ENCODE measurements around the gene RPN1. TPM values are rescaled to one million over a fixed set of nuclear protein-coding genes. Genes with fewer than 3 reads are reported as not detected.

Gene RPN1
- total RNA-seq, 1 donor from 2014 or later, result 506 TPM

GRCh38 chr3:128619146-128619890, 31.3 kb downstream of the RPN1 start:
- no peaks in the 10 kb centered on the region for H3K27me3 ChIP-seq (ENCODE audit: control insufficient read depth, insufficient read depth, low read length)
- DNase-seq (ENCODE audit: low read depth), result peak; percentile 95
- H3K36me3 ChIP-seq (ENCODE audit: control insufficient read depth, insufficient read depth, low read length), result peaks cover 16% of the 10 kb centered on the region
- no peak for TF ChIP-seq CTCF (IDR thresholded peaks at IDR 0.05; ENCODE audit: insufficient read depth, low read length, severe bottlenecking)
- H3K4me3 ChIP-seq (ENCODE audit: low read depth, low read length), result no peak overlapping the region
- FAIRE-seq, result no peak

GRCh38 chr3:128618398-128618726, 32.3 kb downstream of the RPN1 start:
- H3K4me3 ChIP-seq (ENCODE audit: low read depth, low read length), result peak overlapping the region; percentile 66
- FAIRE-seq, result no peak
- no peak for DNase-seq (ENCODE audit: low read depth)
- no peaks in the 10 kb centered on the region for H3K27me3 ChIP-seq (ENCODE audit: control insufficient read depth, insufficient read depth, low read length)
- TF ChIP-seq CTCF (IDR thresholded peaks at IDR 0.05; ENCODE audit: insufficient read depth, low read length, severe bottlenecking), result no peak
- peaks cover 16% of the 10 kb centered on the region for H3K36me3 ChIP-seq (ENCODE audit: control insufficient read depth, insufficient read depth, low read length)

- Histone ChIP-seq H3K36me3 (ENCODE audit: control insufficient read depth, insufficient read depth, low read length) (peaks cover 16% of the 10 kb centered on the region), H3K27me3 (ENCODE audit: control insufficient read depth, insufficient read depth, low read length) (no peaks in the 10 kb centered on the region), H3K4me3 (ENCODE audit: low read depth, low read length) (peak overlapping the region; percentile 66)
- peak; percentile 87 for TF ChIP-seq CTCF (IDR thresholded peaks at IDR 0.05; ENCODE audit: insufficient read depth, low read length, severe bottlenecking)
- DNase-seq (ENCODE audit: low read depth) (peak; percentile 82), FAIRE-seq (no peak)
Measured at GRCh38 chr3:128617557-128618397, 32.8 kb downstream of the RPN1 start.

- peak overlapping the region; percentile 66 for H3K4me3 ChIP-seq (ENCODE audit: low read depth, low read length)
- no peak for TF ChIP-seq CTCF (IDR thresholded peaks at IDR 0.05; ENCODE audit: insufficient read depth, low read length, severe bottlenecking)
- DNase-seq (ENCODE audit: low read depth) (no peak), FAIRE-seq (no peak)
- peaks cover 15% of the 10 kb centered on the region for H3K36me3 ChIP-seq (ENCODE audit: control insufficient read depth, insufficient read depth, low read length)
- no peaks in the 10 kb centered on the region for H3K27me3 ChIP-seq (ENCODE audit: control insufficient read depth, insufficient read depth, low read length)
Measured at GRCh38 chr3:128617270-128617556, 33.4 kb downstream of the RPN1 start.

- no peaks in the 10 kb centered on the region for H3K27me3 ChIP-seq (ENCODE audit: control insufficient read depth, insufficient read depth, low read length)
- no peak for TF ChIP-seq CTCF (IDR thresholded peaks at IDR 0.05; ENCODE audit: insufficient read depth, low read length, severe bottlenecking)
- H3K4me3 ChIP-seq (ENCODE audit: low read depth, low read length), result no peak overlapping the region
- peaks cover 9% of the 10 kb centered on the region for H3K36me3 ChIP-seq (ENCODE audit: control insufficient read depth, insufficient read depth, low read length)
- no peak for FAIRE-seq
- no peak for DNase-seq (ENCODE audit: low read depth)
Measured at GRCh38 chr3:128616516-128617269, 33.9 kb downstream of the RPN1 start.
